PC-3 (cell line): Measurements from ENCODE around the gene PCSK9.

Experiments used
- CTCF ChIP-seq: fragments of 300-600 bp; sonication (generic); conservative IDR thresholded peaks from 2 replicates; pipeline ENCODE4 v1.5.1; 2017; ENCODE audit warnings: antibody characterized with exemption, low read depth, mild to moderate bottlenecking, low read length
- EZH2 ChIP-seq: fragments of 300-600 bp; sonication (generic); IDR thresholded peaks from one replicate; pipeline ENCODE4 v1.6.1; 2017; ENCODE audit warnings: antibody characterized with exemption, mild to moderate bottlenecking, low read length; ENCODE audit not compliant: unreplicated experiment

GRCh38 chr1:54998677-54999076 is 40.7 kb upstream of the PCSK9 start, which contains the start of gene BSND:
- TF ChIP-seq CTCF: no peak
- TF ChIP-seq EZH2: no peak
